GM21528 (cell line): Measurements from ENCODE around the gene POLN.
A peak's percentile ranks its signal among the peaks of the same experiment; 100 is the strongest.
"Not testable (repeated sequence)": the region's sequence is repeated elsewhere in the genome, so short reads cannot be mapped to it uniquely, and the experiment has no call there.

ENCODE experiments used
- ATAC-seq: cut with Tn5 transposase; IDR thresholded peaks from one replicate; pipeline ENCODE4 v1.9.1; 2021; ENCODE audit warnings: mild to moderate bottlenecking, moderate library complexity; ENCODE audit not compliant: unreplicated experiment, low FRiP score

Gene POLN

DNA sequence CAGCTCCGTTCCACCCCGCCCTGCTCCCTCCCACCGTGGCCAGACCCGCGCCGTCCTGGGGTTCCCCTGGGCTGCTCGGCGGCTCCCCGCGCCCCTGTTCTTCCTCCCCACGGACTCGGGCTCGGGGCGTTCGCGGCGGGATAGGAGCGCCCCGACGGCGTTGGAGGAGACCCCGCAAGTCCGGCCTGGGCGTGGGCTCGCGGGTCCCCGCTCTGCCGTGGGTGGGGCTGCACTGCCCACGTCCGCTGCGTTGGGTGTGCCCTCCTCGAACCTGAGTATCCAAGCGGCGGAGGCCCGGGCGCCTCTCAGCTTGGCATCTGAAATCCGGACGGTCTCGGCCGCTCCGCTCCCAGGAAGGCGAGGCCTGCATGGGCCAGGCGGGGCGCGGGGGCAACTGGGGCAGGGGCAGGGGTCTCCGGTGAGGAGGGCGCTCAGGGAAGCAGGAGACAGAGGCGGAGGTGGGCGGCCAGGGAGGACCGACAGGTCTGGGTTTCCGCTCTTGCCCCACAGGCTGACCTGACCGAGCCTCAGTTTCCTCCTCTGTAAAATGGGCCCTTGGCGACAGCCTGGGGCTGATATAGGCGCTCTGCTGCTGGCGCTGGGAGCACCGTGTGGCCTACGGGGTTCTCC, 194.8 kb downstream of the POLN start:
- ATAC-seq = no peak

DNA sequence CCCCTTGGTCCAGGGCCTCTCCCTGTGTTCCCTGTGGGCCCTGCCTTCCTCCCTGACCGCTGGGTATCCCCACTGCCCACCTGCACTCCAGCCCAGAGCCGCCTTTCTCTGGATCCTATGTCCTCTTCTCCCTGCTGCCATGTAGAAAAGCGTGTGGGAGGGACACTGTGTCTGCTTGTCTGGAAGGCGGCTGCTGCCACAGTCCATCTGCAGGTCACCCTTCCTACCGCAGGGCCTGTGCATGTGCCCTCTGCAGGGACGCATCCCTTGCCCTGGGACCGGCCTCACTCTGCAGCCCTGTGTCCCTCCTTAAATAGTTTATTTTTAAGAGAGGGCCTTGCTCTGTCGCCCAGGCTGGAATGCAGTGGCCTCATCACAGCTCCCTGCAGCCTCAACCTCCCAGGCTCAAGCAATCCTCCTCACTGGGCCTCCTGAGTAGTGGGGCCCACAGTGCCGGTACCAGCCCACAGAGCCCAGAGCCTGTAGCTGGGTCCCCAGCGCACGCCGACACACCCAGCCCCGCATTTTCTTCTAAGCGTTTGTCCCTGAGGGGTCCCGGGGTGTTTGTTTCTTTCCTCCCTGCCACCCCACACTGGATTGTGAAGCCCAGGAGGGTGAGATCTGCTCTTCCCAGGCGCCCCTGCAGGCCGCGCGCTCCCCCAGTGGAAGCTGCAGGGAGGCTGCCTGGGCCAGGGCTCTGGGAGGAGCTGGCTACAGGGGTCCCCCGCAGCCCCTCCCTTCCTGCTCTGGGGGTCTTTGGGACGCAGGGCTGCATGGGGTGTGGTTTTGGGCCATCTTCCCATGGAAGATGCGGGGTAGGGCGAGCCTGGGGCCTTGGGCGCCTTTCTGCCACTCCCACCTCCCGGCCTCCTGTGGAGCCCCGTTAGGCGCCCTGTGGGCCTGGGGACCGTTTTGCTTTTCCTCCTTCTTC, 195.6 kb downstream of the POLN start:
- no peak for ATAC-seq

DNA sequence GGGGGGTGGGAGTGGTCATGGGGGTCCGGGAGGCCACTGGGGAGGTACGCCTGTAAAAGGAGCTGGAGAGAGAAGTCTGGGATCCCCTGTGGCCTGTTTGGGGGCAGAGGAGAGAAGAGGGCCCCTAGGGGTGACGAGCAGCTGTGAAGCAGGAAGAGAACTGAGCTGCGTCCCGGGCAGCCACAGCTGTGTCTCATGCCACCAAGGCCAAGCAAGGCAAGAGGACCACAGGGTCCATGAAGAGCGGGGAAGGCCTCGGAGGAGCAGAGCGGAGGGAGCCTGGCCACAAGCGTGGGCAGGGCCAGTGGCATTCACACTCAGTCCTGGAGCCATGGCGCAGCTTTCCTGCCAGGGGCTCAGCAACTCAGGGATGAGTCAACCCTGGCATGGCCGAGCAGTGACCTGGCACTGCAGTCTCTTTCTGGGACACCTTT, 196.4 kb downstream of the POLN start:
- no peak for ATAC-seq

DNA sequence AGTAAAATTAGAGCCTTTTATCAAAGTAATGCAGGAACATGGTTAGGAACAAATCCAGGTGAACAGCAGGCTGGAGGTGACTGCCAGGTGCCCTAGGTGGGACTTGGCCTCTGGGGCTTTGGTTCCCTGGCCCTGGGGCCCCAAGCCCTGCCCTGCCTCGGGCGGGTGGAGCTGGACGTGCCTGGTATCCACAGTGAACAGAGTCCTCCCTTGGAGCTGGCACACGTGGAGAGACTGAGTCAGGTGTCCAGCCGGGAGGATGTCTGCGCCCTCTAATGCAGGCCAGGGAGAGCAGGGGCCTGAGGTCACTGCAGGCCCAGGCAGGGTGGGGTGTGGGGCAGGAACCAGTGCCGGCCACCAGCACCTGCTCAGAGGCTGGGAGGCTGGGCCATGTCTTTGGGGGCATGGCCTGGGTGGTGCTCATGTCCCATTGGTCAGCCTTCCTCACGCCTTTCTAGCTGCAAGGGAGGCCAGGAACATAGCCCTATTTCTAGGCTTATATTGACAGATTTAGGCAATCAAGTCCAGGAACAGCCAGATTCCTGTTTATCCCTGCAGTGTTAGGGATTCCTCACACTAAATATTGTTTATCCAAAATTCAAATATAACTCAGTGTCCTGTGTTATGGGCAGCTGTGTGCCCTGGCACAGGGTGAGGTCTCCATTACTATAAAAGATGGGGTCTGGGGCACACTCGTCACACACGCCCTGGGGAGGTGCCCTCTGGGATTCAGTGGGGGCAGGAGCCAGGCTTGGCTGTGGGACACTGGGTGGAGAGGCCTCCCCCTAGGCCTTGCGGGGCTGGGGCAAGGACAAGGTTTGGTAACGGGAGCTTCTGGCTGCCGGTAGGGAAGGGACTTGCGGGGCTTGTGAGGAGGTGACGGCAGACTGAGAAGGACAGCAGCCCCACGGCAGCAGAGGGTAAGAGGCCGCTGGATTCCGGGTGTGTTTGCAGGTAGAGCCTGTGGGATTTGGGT, 197.1 kb downstream of the POLN start:
- ATAC-seq = no peak

DNA sequence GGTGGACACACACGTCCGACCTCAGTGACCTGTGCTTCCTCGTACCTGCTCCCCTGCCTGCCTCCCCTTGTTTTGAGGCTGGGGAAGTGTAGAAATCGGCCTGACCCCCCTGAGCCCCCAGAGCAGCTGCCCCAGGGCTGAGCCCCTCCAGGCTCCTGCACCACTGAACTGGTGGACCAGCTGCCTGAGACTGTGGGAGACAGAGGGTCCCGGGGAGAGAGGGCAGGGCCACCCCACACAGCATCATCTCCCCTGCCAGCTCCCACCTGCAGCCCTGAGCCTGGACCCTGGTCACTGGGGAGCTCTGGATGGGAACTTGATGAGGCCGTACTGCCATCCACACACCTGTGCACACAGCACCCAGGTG, 197.8 kb downstream of the POLN start:
- no peak for ATAC-seq

DNA sequence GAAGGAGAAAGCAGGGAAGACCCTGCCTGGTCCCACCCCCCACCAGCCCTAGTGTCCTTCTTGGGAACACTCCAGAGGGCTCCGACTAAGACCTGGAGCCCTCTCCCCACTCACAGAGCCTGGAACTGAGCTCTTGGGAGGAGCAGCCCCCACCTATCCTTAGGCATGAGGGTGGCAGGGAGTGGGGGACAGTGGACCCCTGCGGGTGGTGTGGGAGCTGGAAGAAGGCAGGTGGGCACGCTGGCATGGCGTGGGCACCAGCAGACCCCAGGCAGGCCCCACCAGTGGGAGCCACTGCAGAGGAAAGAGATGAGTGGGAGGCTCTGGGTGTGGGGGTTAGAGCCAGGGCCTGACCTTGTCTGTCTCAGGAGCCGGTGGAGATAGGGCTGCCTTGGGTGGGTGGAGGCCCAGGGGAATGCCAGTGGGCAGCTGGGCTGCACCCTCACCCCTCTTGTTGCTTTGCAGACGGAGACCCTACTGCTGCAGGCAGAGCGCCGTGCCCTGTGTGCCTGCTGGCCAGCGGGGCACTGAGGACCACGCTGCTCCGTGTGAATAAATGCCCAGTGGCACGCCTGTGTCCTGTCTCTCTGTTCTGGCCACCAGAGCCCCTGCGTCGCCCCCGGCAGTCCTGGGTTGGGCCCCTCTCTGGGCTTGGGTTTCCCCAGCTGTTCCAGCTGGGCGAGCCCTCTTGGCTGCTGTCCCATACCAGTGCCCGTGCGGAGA, 198.4 kb downstream of the POLN start:
- no peak for ATAC-seq

DNA sequence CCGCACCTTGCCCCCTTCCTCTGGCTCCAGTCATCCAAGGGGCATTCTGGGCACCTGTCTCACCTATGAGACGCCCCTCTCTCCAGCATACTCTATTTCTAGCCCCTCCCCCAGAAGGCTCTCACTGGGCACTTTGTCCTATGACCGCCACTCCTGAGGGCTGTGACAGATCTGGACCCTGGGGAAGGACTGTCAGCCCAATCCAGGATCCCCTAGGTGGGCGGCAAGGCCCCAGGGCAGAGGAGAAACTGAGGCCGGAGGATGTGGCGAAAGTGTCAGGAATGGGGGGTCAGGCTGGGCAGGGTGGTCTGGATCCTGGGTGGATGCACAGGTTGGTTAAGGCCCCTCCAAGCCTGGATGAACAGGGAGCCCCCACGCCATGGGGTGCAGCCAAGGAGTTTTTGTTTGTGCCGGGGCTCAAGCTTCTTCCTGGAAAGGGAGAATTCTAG, 198.9 kb downstream of the POLN start:
- ATAC-seq = no peak

DNA sequence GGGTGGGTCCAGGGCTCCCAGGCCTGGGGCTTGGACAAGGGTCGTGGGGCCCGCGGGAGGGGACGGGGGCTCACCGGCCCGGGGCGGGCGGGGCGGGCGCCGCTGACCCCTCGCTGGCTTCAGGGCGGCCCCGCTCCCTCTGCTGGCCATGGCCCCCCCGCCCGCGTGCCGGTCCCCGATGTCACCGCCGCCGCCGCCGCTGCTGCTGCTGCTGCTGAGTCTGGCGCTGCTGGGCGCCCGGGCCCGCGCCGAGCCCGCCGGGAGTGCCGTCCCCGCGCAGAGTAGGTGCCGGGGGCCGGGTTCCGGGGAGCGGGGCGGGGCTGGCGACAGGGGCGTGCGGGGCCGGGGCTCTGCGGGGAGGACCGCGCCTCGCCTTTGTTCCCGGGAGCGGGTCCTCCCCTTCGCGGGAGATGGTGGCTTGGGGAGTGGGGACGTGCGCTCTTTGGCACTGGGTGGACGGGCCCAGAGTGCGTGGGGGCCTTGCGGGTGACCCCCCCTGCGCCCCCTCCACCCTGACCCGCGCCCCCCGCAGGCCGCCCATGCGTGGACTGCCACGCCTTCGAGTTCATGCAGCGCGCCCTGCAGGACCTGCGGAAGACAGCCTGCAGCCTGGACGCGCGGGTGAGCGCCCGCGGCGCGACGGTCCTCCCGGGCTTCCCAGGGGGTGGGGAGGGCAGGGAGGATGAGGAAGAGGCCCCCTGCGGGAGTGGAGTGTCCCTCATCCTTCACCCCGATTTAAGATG, 199.5 kb downstream of the POLN start:
- ATAC-seq = peak; percentile 40

DNA sequence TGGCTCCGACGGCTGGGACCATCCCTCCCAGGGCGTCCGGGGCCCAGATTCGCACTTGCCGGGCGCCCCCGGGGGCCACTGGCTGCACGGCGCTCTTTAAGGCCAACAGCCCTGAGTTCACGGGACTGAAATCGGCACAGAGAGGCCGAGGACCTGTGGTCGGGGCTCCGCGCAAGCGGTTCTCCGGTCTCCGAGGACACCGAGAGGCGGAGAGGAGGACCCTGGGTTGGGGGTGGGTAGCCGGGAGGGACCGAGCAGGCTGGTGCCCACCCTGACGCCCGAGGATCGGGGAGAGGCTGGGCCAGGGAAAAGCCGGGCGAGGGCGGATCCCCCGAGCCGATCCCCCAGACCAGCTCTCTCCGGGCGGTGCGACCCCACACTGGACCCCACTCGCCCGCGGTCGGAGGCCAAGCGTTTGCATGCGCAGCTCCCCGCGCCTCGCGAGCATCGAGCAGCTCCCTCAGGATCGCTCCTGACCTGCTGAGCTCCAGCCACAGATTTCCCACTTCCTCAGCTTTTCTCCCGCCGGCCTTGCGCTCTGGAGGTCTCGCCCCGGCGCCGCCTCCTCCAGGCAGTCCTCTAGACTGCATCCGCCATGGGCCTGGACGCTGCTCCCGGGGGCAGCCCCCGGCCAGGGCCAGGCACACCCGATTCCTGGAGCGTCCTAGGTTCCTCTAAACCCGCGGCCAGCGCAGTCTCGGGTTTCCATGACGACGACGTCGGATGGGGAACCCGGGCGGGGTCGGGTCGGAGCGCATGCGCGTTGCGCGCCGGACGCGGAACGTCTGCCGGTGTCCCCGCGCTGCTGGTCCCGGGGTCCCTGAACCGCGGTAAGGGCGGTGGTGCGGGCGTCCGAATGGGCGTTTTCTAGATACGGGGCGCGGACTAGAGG, 200.4 kb downstream of the POLN start:
- peak; percentile 66 for ATAC-seq

DNA sequence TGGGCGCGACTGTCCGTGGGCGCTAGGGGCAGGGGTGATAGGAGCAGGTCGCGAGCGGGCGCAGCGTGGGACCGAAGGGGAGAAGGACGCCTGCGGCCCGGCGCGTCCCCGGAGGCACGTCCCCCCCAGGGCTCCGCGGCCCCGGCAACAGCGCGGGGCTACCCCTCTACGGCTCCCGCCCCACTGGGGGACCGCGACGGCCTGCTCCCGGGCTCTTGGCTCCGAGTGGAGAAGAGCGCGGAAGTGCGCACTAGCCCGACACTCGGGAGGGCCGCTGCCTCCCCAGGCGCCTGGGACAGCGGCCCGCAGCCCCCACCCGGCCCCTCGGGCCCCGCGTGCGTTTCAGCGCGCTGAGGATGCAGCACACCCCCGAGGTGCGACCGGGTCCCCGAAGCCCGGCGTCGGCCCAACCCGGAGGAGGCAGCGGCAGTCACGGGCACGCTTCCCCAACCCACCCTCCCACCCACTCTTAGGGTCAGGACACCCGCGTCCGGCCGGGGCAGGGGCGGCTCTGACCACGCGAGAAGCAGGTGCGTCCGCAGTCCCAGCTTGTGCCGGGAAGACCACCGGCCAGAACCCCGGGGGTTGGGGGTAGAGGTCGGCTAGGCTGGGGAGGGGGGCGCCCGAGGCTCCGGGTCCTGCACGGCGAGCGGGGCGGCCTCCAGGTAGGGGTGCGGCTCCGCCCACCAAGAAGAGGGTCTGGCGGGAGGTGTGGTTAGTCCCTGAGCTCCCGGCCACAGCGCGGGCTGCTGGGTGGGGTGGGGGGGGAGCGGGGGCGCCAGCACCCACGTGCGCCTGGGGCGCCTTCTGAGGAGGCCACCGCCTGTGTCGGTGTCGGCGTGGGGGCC, 201.3 kb downstream of the POLN start:
- ATAC-seq = no peak

DNA sequence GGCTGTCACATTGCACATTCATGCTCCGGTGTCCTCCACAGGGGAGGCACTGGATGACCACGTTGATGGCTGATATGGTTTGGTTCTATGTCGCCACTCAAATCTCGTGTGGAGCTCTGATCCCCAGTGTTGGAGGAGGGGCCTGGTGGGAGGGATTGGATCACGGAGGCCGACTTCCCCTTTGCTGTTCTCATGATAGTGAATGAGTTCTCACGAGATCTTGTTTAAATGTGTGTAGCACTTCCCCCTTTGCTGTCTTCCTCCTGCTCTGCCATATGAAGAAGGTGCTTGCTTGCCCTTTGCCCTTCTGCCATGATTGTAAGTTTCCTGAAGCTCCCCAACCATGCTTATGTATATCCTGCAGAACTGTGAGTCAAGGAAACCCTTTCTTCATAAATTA, 205.1 kb downstream of the POLN start:
- ATAC-seq = no peak

DNA sequence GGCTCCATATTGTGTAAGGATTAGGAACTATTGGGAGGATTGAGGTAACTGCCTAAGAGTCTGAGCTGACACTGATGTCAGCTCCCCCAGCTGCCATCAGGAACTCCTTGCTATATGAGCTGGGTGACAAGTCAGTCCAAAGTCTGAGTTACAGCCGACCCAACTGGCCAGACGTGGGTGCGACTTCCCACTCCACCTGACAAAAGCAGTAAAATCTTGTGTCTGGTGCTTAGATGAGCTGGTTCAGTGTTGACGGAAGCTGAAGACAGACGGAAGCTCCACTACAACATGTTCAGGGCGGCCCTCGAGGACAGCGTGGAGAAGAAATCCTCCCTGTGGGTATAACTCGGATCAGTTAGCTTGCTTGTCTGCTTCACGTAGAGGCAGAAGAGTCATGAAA, 205.6 kb downstream of the POLN start:
- no peak for ATAC-seq

DNA sequence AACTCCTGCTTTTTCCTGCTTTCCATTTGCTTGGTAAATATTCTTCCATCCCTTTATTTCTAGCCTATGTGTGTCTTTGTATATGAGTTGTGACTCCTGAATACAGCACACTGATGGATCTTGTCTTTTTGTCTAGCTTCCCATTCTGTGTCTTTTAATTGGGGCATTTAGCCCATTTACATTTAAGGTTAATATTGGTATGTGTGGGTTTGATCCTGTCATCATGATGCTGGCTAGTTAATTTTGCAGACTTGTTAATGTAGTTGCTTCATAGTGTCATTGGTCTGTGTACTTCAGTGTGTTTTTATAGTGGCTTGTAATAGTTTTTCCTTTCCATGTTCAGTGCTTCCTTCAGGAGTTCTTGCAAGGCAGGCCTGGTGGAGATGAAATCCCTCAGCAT, 210.8 kb downstream of the POLN start:
- ATAC-seq = not testable (repeated sequence)

DNA sequence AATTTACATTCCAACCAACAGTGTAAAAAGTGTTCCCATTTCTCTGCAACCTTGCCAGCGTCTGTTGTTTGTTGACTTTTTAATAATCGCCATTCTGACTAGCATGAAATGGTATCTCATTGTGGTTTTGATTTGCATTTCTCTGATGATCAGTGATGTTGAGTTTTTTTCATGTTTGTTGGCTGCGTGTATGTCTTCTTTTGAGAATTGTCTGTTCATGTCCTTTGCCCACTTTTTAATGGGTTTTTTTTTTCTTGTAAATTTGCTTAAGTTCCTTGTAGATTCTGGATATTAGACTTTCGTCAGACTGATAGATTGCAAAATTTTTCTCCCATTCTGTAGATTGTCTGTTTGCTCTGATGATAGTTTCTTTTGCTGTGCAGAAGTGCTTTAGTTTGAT, 214.8 kb downstream of the POLN start:
- not testable (repeated sequence) for ATAC-seq

DNA sequence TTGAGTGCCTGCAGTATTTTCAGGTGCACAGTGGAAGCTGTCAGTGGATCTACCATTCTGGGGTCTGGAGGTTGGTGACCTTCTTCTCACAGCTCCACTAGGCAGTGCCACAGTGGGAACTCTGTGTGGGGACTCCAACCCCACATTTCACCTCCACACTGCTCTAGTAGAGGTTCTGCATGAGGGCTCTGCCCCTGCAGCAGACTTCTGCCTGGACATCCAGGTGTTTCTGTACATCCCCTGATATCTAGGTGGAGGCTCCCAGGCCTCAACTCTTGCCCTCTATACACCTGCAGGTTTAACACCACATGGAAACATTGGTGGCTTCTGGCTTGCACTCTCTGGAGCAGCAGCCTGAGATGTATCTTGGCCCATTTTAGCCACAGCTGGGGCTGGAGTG, 216.1 kb downstream of the POLN start:
- no peak for ATAC-seq

DNA sequence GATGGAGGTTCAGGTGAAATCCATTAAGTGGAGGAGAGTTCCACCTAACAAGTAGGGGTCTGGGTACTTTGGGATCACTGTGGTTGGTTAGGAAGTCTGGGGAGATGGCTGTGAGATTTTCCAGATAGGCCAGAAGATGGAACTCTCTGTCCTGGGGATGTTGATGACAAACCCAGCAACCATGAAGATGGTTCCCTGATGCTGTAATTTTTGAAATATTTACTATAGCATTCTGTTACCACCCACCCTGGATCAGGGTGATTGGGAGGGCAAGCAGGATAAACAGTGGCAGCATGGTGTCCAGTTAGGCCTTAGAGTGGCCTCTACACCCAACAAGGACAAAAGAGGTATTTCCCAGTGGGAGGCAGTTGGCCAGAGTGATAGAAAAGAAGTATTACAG, 217.2 kb downstream of the POLN start:
- no peak for ATAC-seq
